ENCODE results near the gene LDLR. TPM values are rescaled to one million over a fixed set of nuclear protein-coding genes. Genes with fewer than 3 reads are reported as not detected.
"Not testable (repeated sequence)": the region's sequence is repeated elsewhere in the genome, so short reads cannot be mapped to it uniquely, and the experiment has no call there.

LDLR gene
- total RNA-seq, 1 donor from 2014 or later: 45.9 TPM

- H3K27ac ChIP-seq (ENCODE audit: low read depth, low read length): peak overlapping the region; percentile 25
- H3K27me3 ChIP-seq (ENCODE audit: control insufficient read depth in 3 of 3, insufficient read depth in 3 of 3, low read length in 3 of 3): no peaks in the 10 kb centered on the region
- no peak overlapping the region for H3K4me3 ChIP-seq (ENCODE audit: low read length in 3 of 3)
- no peaks in the 10 kb centered on the region for H3K9me3 ChIP-seq (ENCODE audit: control insufficient read depth in 3 of 3, low read length in 3 of 3)
- H3K4me1 ChIP-seq (ENCODE audit: control insufficient read depth in 3 of 3, insufficient read depth in 3 of 3, low read length in 3 of 3): peaks cover 17 to 19% (median 19%) of the 10 kb centered on the region in 3 donors
- no peaks in the 10 kb centered on the region for H3K36me3 ChIP-seq (ENCODE audit: control insufficient read depth in 3 of 3, insufficient read depth in 3 of 3, low read length in 3 of 3)
- no peak overlapping the region for H3K9ac ChIP-seq (ENCODE audit: low read depth in 1 of 3, low read length in 3 of 3)
Measured at GRCh38 chr19:11151181-11151580, 61.9 kb downstream of the LDLR start.

GRCh38 chr19:11152318-11153062 is 63.2 kb downstream of the LDLR start:
- Histone ChIP-seq H3K27ac (ENCODE audit: low read depth, low read length) (peak overlapping the region; percentile 80), H3K4me3 (ENCODE audit: low read length in 3 of 3) (no peak overlapping the region), H3K36me3 (ENCODE audit: control insufficient read depth in 3 of 3, insufficient read depth in 3 of 3, low read length in 3 of 3) (no peaks in the 10 kb centered on the region), H3K9ac (ENCODE audit: low read depth in 1 of 3, low read length in 3 of 3) (peak overlapping the region in 1 of 3 donors; percentile 54), H3K4me1 (ENCODE audit: control insufficient read depth in 3 of 3, insufficient read depth in 3 of 3, low read length in 3 of 3) (peaks cover 19 to 24% (median 22%) of the 10 kb centered on the region in 3 donors), H3K27me3 (ENCODE audit: control insufficient read depth in 3 of 3, insufficient read depth in 3 of 3, low read length in 3 of 3) (no peaks in the 10 kb centered on the region), H3K9me3 (ENCODE audit: control insufficient read depth in 3 of 3, low read length in 3 of 3) (no peaks in the 10 kb centered on the region)

- no peak overlapping the region for H3K4me3 ChIP-seq (ENCODE audit: low read length in 3 of 3)
Measured at GRCh38 chr19:11154683-11155047, 65.4 kb downstream of the LDLR start.

DNA sequence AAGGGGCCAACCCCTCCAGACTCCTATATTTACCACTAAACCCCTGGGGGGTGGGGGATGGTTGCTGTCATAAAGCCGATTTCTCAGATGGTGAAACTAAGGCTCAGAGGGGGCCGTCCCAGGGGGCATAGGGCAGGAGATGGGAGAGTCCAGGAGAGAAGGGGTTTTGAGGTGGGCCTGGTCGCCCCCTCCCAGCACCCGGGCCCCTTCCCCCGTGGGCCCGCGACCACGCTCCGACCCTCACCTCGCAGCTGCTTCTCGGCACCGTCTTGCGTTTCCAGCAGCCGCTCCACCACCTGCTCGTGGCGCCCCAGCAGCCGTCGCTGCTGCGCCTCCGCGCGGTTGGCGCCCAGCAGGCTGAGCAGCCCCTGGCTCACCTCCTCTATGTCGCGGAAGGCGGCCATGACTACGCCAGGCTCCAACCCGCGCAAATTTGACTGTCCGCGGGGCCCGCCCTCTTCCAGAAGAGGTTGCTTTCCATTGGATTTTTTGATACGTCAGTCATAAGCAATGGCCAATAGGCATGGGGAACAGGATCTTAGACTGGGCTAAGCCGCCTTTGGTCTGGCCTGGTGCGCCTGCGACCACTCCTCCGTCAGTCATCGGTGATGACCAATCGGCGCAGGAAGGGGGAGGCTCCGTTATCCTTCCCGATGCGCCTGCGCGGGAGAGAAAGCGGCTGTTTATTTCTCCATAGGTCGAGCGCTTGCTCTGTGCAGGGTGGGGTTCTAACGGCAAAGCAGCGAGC is 66.3 kb downstream of the LDLR start, which contains the start of gene SPC24:
TSS of gene SPC24 (minus strand) at position 410 of the 748 bp plus-strand sequence. CDS start at position 404, 6 bp downstream.
- Histone ChIP-seq H3K4me1 (ENCODE audit: control insufficient read depth in 3 of 3, insufficient read depth in 3 of 3, low read length in 3 of 3) (peaks cover 22 to 28% (median 25%) of the 10 kb centered on the region in 3 donors), H3K27me3 (ENCODE audit: control insufficient read depth in 3 of 3, insufficient read depth in 3 of 3, low read length in 3 of 3) (no peaks in the 10 kb centered on the region), H3K4me3 (ENCODE audit: low read length in 3 of 3) (peak within 1 kb of the TSS; percentile 78 to 84 (median 78)), H3K9ac (ENCODE audit: low read depth in 1 of 3, low read length in 3 of 3) (peak within 1 kb of the TSS; percentile 62 to 75 (median 70)), H3K9me3 (ENCODE audit: control insufficient read depth in 3 of 3, low read length in 3 of 3) (no peaks in the 10 kb centered on the region), H3K36me3 (ENCODE audit: control insufficient read depth in 3 of 3, insufficient read depth in 3 of 3, low read length in 3 of 3) (no peaks in the 10 kb centered on the region), H3K27ac (ENCODE audit: low read depth, low read length) (peak within 1 kb of the TSS; percentile 28)

More at GRCh38 chr19:11154683-11155047, 65.4 kb downstream of the LDLR start:
- H3K9ac ChIP-seq (ENCODE audit: low read depth in 1 of 3, low read length in 3 of 3): no peak overlapping the region
- H3K4me1 ChIP-seq (ENCODE audit: control insufficient read depth in 3 of 3, insufficient read depth in 3 of 3, low read length in 3 of 3): peaks cover 22 to 28% (median 23%) of the 10 kb centered on the region in 3 donors
- no peaks in the 10 kb centered on the region for H3K36me3 ChIP-seq (ENCODE audit: control insufficient read depth in 3 of 3, insufficient read depth in 3 of 3, low read length in 3 of 3)
- no peaks in the 10 kb centered on the region for H3K9me3 ChIP-seq (ENCODE audit: control insufficient read depth in 3 of 3, low read length in 3 of 3)
- no peak overlapping the region for H3K27ac ChIP-seq (ENCODE audit: low read depth, low read length)
- no peaks in the 10 kb centered on the region for H3K27me3 ChIP-seq (ENCODE audit: control insufficient read depth in 3 of 3, insufficient read depth in 3 of 3, low read length in 3 of 3)

DNA sequence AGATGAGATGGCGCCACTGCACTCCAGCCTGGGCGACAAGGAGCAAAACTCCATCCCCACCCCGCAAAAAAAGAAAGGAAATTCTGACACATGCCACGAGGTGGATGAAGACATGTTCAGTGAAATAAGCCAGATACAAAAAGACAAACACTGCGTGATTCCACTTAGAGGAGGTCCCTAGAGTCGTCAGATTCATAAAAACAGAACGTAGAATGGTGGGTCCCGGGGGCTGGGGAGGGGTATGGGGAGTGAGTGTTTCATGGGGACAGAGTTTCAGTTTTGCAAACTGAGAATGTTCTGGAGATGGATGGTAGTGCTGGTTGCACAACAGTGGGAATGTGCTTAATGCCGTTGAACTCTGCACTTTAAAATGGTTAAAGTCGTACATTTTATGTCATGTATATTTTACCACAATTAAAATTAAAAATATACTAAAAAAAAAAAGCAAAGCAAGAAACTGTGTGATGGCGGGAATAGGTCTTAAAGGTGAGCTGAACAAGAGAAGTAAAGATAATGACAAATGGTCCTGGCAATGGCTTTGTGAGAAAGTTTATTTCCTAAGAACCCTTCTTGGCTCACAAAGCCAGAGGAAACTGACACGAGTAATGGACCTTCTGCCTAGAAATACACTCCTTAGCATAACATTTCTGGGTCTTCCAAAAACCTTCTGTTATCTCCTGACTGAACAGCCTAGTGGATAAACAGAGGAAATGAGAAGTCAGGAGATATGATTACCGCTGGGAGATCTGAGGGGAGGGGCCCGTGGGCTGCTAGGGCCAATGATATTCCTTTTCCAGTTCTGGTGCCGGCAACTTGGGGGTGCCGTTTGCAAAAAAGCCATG is 70.6 kb downstream of the LDLR start:
- no peaks in the 10 kb centered on the region for H3K36me3 ChIP-seq (ENCODE audit: control insufficient read depth in 3 of 3, insufficient read depth in 3 of 3, low read length in 3 of 3)
- H3K27me3 ChIP-seq (ENCODE audit: control insufficient read depth in 3 of 3, insufficient read depth in 3 of 3, low read length in 3 of 3): no peaks in the 10 kb centered on the region
- H3K4me3 ChIP-seq (ENCODE audit: low read length in 3 of 3): no peak overlapping the region
- peaks cover 17 to 28% (median 23%) of the 10 kb centered on the region in 3 donors for H3K4me1 ChIP-seq (ENCODE audit: control insufficient read depth in 3 of 3, insufficient read depth in 3 of 3, low read length in 3 of 3)
- no peak overlapping the region for H3K27ac ChIP-seq (ENCODE audit: low read depth, low read length)
- H3K9me3 ChIP-seq (ENCODE audit: control insufficient read depth in 3 of 3, low read length in 3 of 3): no peaks in the 10 kb centered on the region
- no peak overlapping the region for H3K9ac ChIP-seq (ENCODE audit: low read depth in 1 of 3, low read length in 3 of 3)

DNA sequence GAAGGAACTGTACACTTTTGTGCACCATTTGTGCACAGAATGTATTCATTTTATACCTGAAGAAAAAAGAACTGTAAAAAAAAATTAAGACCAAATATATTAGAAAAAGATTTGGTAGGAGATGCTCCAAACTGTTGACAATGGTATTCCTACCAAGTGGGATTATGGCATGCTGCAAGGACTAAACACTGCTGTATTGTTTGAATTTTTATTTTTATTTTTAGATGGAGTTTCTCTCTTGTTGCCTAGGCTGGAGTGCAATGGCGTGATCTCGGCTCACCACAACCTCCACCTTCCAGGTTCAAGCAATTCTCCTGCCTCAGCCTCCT is 71.1 kb downstream of the LDLR start:
- H3K36me3 ChIP-seq (ENCODE audit: control insufficient read depth in 3 of 3, insufficient read depth in 3 of 3, low read length in 3 of 3); H3K27ac ChIP-seq (ENCODE audit: low read depth, low read length); H3K27me3 ChIP-seq (ENCODE audit: control insufficient read depth in 3 of 3, insufficient read depth in 3 of 3, low read length in 3 of 3); H3K9ac ChIP-seq (ENCODE audit: low read depth in 1 of 3, low read length in 3 of 3); H3K4me3 ChIP-seq (ENCODE audit: low read length in 3 of 3); H3K9me3 ChIP-seq (ENCODE audit: control insufficient read depth in 3 of 3, low read length in 3 of 3): not testable (repeated sequence)
- peaks cover 14 to 27% (median 24%) of the 10 kb centered on the region in 3 donors for H3K4me1 ChIP-seq (ENCODE audit: control insufficient read depth in 3 of 3, insufficient read depth in 3 of 3, low read length in 3 of 3)

- H3K36me3 ChIP-seq (ENCODE audit: control insufficient read depth in 3 of 3, insufficient read depth in 3 of 3, low read length in 3 of 3): peaks cover 13 to 20% (median 17%) of the 10 kb centered on the region in 3 donors
- peak overlapping the region in 1 of 3 donors; percentile 46 for H3K4me3 ChIP-seq (ENCODE audit: low read length in 3 of 3)
- no peaks in the 10 kb centered on the region for H3K9me3 ChIP-seq (ENCODE audit: control insufficient read depth in 3 of 3, low read length in 3 of 3)
- peak overlapping the region in 1 of 3 donors; percentile 57 for H3K9ac ChIP-seq (ENCODE audit: low read depth in 1 of 3, low read length in 3 of 3)
- peak overlapping the region; percentile 74 for H3K27ac ChIP-seq (ENCODE audit: low read depth, low read length)
- peaks cover 18 to 26% (median 24%) of the 10 kb centered on the region in 3 donors for H3K4me1 ChIP-seq (ENCODE audit: control insufficient read depth in 3 of 3, insufficient read depth in 3 of 3, low read length in 3 of 3)
- no peaks in the 10 kb centered on the region for H3K27me3 ChIP-seq (ENCODE audit: control insufficient read depth in 3 of 3, insufficient read depth in 3 of 3, low read length in 3 of 3)
Measured at GRCh38 chr19:11164296-11164695, 75.0 kb downstream of the LDLR start.

- H3K27ac ChIP-seq (ENCODE audit: low read depth, low read length): peak overlapping the region; percentile 74
- H3K4me1 ChIP-seq (ENCODE audit: control insufficient read depth in 3 of 3, insufficient read depth in 3 of 3, low read length in 3 of 3): peaks cover 18 to 26% (median 24%) of the 10 kb centered on the region in 3 donors
- peak overlapping the region in 2 of 3 donors; percentile 57 to 61 for H3K9ac ChIP-seq (ENCODE audit: low read depth in 1 of 3, low read length in 3 of 3)
- H3K27me3 ChIP-seq (ENCODE audit: control insufficient read depth in 3 of 3, insufficient read depth in 3 of 3, low read length in 3 of 3): no peaks in the 10 kb centered on the region
- peaks cover 18 to 23% (median 23%) of the 10 kb centered on the region in 3 donors for H3K36me3 ChIP-seq (ENCODE audit: control insufficient read depth in 3 of 3, insufficient read depth in 3 of 3, low read length in 3 of 3)
- H3K4me3 ChIP-seq (ENCODE audit: low read length in 3 of 3): peak overlapping the region in 1 of 3 donors; percentile 46
- H3K9me3 ChIP-seq (ENCODE audit: control insufficient read depth in 3 of 3, low read length in 3 of 3): no peaks in the 10 kb centered on the region
Measured at GRCh38 chr19:11164879-11165406, 75.7 kb downstream of the LDLR start.

GRCh38 chr19:11165486-11166030 is 76.3 kb downstream of the LDLR start:
- H3K4me1 ChIP-seq (ENCODE audit: control insufficient read depth in 3 of 3, insufficient read depth in 3 of 3, low read length in 3 of 3): peaks cover 18 to 26% (median 22%) of the 10 kb centered on the region in 3 donors
- peak overlapping the region in 1 of 3 donors; percentile 57 for H3K9ac ChIP-seq (ENCODE audit: low read depth in 1 of 3, low read length in 3 of 3)
- no peaks in the 10 kb centered on the region for H3K27me3 ChIP-seq (ENCODE audit: control insufficient read depth in 3 of 3, insufficient read depth in 3 of 3, low read length in 3 of 3)
- no peak overlapping the region for H3K4me3 ChIP-seq (ENCODE audit: low read length in 3 of 3)
- H3K9me3 ChIP-seq (ENCODE audit: control insufficient read depth in 3 of 3, low read length in 3 of 3): no peaks in the 10 kb centered on the region
- peaks cover 23 to 30% (median 29%) of the 10 kb centered on the region in 3 donors for H3K36me3 ChIP-seq (ENCODE audit: control insufficient read depth in 3 of 3, insufficient read depth in 3 of 3, low read length in 3 of 3)
- peak overlapping the region; percentile 74 for H3K27ac ChIP-seq (ENCODE audit: low read depth, low read length)

Measured in skeletal muscle tissue (tissue), 4 donors.